Measurements from ENCODE around the gene GSK3B.

GSK3B gene

DNA sequence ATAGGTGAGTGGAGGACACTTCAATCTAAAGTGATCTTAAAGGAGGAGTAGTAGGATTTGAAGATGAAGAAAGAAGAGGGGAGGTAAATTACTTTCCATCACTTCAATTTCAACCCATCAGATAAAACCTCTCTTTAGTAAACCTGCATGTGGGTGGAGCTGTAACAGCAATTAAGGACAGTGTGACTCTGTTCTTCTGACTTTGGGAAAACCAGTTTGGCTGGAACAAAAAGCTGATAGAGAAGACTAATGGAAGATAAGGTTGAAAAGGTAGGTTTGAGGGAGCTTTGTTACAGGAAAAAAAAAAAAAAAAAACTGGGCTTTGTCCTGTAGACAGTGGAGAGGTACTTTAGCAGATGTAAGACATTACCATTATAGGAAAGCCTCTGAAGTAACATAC is 4.5 kb upstream of the GSK3B start:
- TF ChIP-seq, protein P1, sequence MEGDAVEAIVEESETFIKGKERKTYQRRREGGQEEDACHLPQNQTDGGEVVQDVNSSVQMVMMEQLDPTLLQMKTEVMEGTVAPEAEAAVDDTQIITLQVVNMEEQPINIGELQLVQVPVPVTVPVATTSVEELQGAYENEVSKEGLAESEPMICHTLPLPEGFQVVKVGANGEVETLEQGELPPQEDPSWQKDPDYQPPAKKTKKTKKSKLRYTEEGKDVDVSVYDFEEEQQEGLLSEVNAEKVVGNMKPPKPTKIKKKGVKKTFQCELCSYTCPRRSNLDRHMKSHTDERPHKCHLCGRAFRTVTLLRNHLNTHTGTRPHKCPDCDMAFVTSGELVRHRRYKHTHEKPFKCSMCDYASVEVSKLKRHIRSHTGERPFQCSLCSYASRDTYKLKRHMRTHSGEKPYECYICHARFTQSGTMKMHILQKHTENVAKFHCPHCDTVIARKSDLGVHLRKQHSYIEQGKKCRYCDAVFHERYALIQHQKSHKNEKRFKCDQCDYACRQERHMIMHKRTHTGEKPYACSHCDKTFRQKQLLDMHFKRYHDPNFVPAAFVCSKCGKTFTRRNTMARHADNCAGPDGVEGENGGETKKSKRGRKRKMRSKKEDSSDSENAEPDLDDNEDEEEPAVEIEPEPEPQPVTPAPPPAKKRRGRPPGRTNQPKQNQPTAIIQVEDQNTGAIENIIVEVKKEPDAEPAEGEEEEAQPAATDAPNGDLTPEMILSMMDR (IDR thresholded peaks at IDR 0.05; ENCODE audit: borderline replicate concordance, insufficient read depth, low read depth, low read length), result no peak
- H3K4me3 ChIP-seq (ENCODE audit: low read depth, low read length), result no peak overlapping the region

DNA sequence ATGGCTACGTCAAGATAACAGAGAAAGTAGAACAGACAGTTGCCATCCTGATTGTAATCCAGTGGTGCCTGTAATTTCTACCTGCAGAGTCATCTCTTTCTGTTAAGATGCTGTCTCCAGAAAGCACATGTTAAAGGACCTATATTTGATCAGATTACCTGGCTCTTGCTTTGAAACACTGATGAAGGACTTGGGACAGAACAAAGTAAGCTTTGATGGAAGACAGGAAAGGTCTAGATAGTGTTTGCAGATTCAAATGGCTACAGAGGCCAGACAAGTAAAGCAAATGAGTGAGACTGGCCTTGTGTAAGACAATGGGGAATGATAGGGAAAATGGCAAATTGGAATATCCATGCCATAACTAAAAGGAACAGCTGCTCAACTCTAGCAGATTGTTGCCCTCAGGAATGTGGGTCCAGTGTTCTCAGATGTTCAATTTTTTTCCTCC is 1.8 kb upstream of the GSK3B start:
- peak overlapping the region; percentile 79 for H3K4me3 ChIP-seq (ENCODE audit: low read depth, low read length)
- TF ChIP-seq, protein P1 (IDR thresholded peaks at IDR 0.05; ENCODE audit: borderline replicate concordance, insufficient read depth, low read depth, low read length), result no peak

DNA sequence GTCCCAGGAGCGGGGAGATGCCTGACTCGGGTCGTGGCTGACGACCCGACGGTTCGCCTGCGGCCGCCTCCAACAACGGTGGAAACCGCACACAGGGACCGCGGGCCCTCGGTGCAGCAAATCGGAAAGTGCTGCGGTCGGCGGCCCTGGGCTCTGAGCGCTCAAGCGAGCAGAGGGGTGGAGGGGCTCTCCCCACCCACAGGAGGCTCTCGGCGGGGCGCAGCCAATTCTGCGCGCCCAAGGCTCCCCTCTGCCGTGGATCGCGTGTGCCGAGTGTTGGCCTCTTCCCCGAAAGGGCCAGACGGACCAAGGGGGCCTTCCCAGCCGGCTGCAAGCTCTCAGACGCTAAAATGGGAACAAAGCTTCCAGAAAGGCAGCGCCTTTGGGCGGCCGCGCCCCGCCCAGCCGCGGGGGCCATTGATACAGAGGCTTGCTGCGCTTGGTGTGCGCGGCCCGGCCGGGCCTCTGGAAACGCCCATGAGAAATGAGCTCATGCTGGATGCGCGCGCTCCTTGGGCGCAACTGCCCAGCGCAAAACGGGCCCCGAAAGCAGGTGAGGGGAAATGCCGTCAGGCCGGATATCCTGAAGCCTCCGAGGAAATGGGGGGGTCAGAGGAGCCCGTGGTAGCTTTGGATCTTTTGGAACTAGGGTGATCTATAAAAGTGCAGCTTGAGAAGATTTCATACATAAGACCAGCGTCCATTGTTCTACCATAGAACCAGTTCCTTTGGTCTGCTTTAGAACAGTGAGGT is 1.2 kb upstream of the GSK3B start:
- peak overlapping the region; percentile 79 for H3K4me3 ChIP-seq (ENCODE audit: low read depth, low read length)
- TF ChIP-seq, protein P1 (IDR thresholded peaks at IDR 0.05; ENCODE audit: borderline replicate concordance, insufficient read depth, low read depth, low read length), result no peak

DNA sequence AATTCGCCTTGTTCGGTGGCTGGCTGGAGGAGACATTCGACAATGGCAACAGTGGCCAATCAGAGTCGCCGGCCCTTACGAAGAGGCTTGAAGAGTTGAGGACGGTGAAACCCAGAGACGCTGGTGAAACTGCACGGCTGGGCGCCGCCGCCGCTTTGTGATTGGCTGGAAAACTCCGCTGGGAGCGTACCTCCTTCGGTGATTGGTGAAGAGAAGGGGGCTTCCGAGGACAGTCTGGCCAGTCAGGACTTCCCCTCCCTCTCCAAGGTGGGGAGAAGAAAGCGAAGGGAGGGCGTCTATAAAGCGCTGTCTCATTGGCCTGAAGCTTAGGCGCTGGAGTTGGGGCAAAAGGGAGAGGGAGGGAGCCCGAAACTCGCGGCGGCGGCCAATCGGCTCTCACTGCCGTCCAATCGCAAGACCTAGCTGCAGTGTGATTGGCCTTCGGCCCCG is 554 bp upstream of the GSK3B start:
- H3K4me3 ChIP-seq (ENCODE audit: low read depth, low read length), result peak overlapping the region; percentile 79
- TF ChIP-seq, protein P1 (IDR thresholded peaks at IDR 0.05; ENCODE audit: borderline replicate concordance, insufficient read depth, low read depth, low read length), result no peak

DNA sequence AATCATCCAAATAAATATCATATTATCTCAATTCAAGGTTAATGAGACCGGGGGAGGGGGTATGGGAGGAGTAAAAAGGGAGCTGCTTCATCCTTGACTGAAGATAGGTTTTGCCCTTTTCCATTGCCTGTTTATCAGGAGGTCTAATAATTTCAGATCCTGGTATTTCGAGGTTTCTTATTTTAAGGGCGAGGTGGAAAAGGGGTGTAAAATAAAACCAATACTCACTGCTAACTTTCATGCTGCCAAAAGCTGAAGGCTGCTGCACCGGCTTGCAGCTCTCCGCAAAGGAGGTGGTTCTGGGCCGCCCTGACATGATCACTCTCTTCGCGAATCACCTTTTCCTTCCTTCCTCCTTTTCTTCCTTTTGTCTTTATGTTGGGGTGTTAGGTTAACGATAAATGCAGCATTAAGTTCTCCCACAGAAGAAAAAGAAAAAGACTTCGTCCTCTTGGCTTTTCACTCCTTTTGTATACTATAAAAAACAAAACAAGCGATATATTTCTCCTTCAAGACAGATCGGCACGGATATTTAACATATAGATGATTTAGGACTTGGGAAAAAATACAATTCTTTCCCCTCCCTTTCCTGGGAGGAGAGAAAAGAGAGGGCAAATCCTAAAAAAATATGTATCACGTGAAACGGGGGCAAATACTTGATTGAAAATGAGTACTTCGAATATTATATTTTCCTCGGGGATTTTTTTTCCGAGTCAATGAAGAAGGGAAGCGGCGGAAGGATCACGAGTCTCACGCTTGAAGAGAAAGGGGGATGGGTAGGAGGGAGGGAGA is 932 bp downstream of the GSK3B start:
- TF ChIP-seq, protein P1 (IDR thresholded peaks at IDR 0.05; ENCODE audit: borderline replicate concordance, insufficient read depth, low read depth, low read length), result no peak
- H3K4me3 ChIP-seq (ENCODE audit: low read depth, low read length), result peak overlapping the region; percentile 87

DNA sequence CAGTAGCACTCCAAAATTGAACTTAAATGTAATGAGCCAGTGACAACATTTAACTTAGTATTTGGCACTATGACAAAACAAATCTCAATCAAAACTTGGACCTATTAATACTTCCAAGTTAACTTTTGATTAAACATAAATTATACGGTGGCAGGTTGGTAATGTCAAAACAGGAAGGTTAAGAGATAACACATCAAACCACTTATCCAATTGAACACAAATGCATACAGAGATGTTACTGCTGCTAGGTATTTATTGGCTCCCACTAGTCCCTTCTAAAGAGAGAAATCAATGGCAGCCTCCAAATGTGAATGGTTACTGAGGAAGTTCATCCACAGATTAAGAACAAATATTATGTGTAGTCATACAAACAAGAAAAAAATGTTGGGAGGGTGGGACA is 1.8 kb downstream of the GSK3B start:
- TF ChIP-seq, protein P1 (IDR thresholded peaks at IDR 0.05; ENCODE audit: borderline replicate concordance, insufficient read depth, low read depth, low read length), result no peak
- H3K4me3 ChIP-seq (ENCODE audit: low read depth, low read length), result peak overlapping the region; percentile 87

Measured in GM12875 (cell line).